NCI-H774 (cell line): ENCODE results near the gene CLEC2A.
"Not testable (repeated sequence)": the region's sequence is repeated elsewhere in the genome, so short reads cannot be mapped to it uniquely, and the experiment has no call there.

Experiments
- DNase-seq: peaks from one replicate; lab custom pipeline; 2025; lab: John Stamatoyannopoulos, UW

CLEC2A gene

GRCh38 chr12:9932270-9932669 lies at the start of gene CLEC2A:
CLEC2A (minus strand) TSS chr12:9932370; CDS start chr12:9932329, 41 bp downstream.
- no peak for DNase-seq

GRCh38 chr12:9980126-9980525 lies 48.0 kb upstream of the CLEC2A start:
- DNase-seq = no peak

GRCh38 chr12:9977916-9978315 lies 45.7 kb upstream of the CLEC2A start:
- no peak for DNase-seq

- not testable (repeated sequence) for DNase-seq
Observed at GRCh38 chr12:9976626-9977025, 44.5 kb upstream of the CLEC2A start.

- no peak for DNase-seq
Observed at GRCh38 chr12:9975614-9976013, 43.4 kb upstream of the CLEC2A start.

GRCh38 chr12:9974731-9975130 lies 42.6 kb upstream of the CLEC2A start:
- not testable (repeated sequence) for DNase-seq

- no peak for DNase-seq
Observed at GRCh38 chr12:9973949-9974348, 41.8 kb upstream of the CLEC2A start.

- DNase-seq = no peak
Observed at GRCh38 chr12:9971181-9971580, 39.0 kb upstream of the CLEC2A start, which contains the start of gene CLEC12A. CLEC12A (plus strand) TSS chr12:9971409; CDS start chr12:9971597, 188 bp downstream.

- no peak for DNase-seq
Observed at GRCh38 chr12:9969673-9970072, 37.5 kb upstream of the CLEC2A start.

- no peak for DNase-seq
Observed at GRCh38 chr12:9961901-9962300, 29.7 kb upstream of the CLEC2A start.

- no peak for DNase-seq
Observed at GRCh38 chr12:9961106-9961505, 28.9 kb upstream of the CLEC2A start.

- DNase-seq = no peak
Observed at GRCh38 chr12:9960590-9960989, 28.4 kb upstream of the CLEC2A start.

- no peak for DNase-seq
Observed at GRCh38 chr12:9957834-9958233, 25.7 kb upstream of the CLEC2A start.

- DNase-seq = not testable (repeated sequence)
Observed at GRCh38 chr12:9952954-9953729, 21.0 kb upstream of the CLEC2A start.

- no peak for DNase-seq
Observed at GRCh38 chr12:9951026-9951675, 19.0 kb upstream of the CLEC2A start.

- DNase-seq = no peak
Observed at GRCh38 chr12:9948606-9949296, 16.6 kb upstream of the CLEC2A start.

- DNase-seq = no peak
Observed at GRCh38 chr12:9947674-9948073, 15.5 kb upstream of the CLEC2A start.

GRCh38 chr12:9944391-9944790 lies 12.2 kb upstream of the CLEC2A start:
- DNase-seq = no peak

- no peak for DNase-seq
Observed at GRCh38 chr12:9943240-9943639, 11.1 kb upstream of the CLEC2A start.

GRCh38 chr12:9941838-9942237 lies 9.7 kb upstream of the CLEC2A start:
- no peak for DNase-seq

GRCh38 chr12:9940375-9940774 lies 8.2 kb upstream of the CLEC2A start:
- DNase-seq = no peak

GRCh38 chr12:9936591-9936990 lies 4.4 kb upstream of the CLEC2A start:
- no peak for DNase-seq

GRCh38 chr12:9935026-9935425 lies 2.9 kb upstream of the CLEC2A start:
- DNase-seq = no peak
